Right lobe of liver (tissue), 4 donors: ENCODE data around the gene TUBAL3.

Source experiments
- POLR2A ChIP-seq: fragments of 450-650 bp; IDR thresholded peaks from one replicate; pipeline ENCODE4 v1.6.1; 2017; ENCODE audit warnings: antibody characterized with exemption, mild to moderate bottlenecking
- TF ChIP-seq, protein P1 (sequence below), 4 donors: fragments of 200-600 bp in 3 of 4; fragments of 450-650 bp in 1 of 4; IDR thresholded peaks; one replicate each; pipeline versions ENCODE4 v1.5.1 to v1.8.0; 2016 to 2022; ENCODE audit warnings: antibody characterized with exemption in 4 of 4, mild to moderate bottlenecking in 2 of 4
- donor health status: DM: no; HTN: no; CAD: no.
- donor health status: DM: no; HTN: no; CAD: no.
- donor health status: DM: no; HTN: yes; CAD: no.

DNA sequence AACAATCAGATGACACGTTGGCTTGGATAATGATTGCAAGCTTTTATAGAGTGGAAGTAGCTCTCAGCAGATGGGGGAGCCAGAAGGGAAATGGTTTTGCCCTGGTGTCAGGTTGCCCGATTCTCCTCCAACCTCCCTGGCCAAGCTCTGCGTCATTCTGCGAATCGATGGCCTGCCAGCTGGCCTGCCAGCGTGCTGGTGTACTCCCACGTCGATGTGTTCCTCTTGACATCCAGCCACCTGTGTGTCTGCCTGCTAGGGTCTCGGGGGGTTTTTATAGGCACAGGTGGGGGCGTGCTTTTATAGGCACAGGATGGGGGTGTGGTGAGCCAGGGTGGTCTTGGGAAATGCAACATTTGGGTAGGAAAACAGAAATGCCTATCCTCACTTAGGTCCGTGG, 12.4 kb upstream of the TUBAL3 start:
- TF ChIP-seq, protein P1, sequence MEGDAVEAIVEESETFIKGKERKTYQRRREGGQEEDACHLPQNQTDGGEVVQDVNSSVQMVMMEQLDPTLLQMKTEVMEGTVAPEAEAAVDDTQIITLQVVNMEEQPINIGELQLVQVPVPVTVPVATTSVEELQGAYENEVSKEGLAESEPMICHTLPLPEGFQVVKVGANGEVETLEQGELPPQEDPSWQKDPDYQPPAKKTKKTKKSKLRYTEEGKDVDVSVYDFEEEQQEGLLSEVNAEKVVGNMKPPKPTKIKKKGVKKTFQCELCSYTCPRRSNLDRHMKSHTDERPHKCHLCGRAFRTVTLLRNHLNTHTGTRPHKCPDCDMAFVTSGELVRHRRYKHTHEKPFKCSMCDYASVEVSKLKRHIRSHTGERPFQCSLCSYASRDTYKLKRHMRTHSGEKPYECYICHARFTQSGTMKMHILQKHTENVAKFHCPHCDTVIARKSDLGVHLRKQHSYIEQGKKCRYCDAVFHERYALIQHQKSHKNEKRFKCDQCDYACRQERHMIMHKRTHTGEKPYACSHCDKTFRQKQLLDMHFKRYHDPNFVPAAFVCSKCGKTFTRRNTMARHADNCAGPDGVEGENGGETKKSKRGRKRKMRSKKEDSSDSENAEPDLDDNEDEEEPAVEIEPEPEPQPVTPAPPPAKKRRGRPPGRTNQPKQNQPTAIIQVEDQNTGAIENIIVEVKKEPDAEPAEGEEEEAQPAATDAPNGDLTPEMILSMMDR (IDR thresholded peaks at IDR 0.05) = no peak
- no peak for TF ChIP-seq POLR2A
